ENCODE measurements around the gene CMIP. TPM values are rescaled to one million over a fixed set of nuclear protein-coding genes. Genes with fewer than 3 reads are reported as not detected.

The CMIP gene
- total and polyA plus RNA-seq, 10 of the 15 experiments (the other 5 are each of a cell fraction or from before 2014, with no cell fraction given) = 1.2 to 43.2 (median 4.4) TPM

DNA sequence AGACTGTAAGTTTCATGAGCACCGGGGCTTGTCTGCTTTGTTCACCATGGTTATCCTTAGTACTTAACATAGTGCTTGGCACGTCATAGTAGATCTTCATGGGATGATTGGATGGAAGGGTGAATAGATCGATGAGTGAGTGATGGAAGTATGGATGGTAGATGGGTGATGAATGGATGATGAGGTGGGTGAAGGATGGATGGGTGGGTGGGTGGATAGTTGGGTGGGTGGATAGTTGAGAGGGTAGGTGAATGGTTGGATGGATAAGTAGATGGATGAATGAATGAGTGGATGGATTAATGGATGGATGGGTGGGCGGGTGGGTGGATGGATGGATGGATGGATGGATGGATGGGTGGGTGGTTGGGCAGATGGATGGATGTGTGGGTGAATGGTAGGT lies 201.3 kb downstream of the CMIP start:
- ChIA-PET POLR2A (no interaction called here), RAD21 (ENCODE audit: unreplicated experiment) (no interaction called here), CTCF (no interaction called here), SMC1A (ENCODE audit: uncharacterized antibody, unreplicated experiment) (no interaction called here)
- no peaks in the 10 kb centered on the region for H3K27me3 ChIP-seq (replicated peaks in 1 of 2; ENCODE audit: control insufficient read depth in 2 of 2, insufficient read depth in 2 of 2, low read length in 1 of 2)
- no peak overlapping the region for H3K27ac ChIP-seq (ENCODE audit: control insufficient read depth, insufficient read depth)
- no peak overlapping the region for H3K4me3 ChIP-seq
- no peaks in the 10 kb centered on the region for H3K79me2 ChIP-seq (ENCODE audit: control insufficient read depth, insufficient read depth, low read length)
- H3K9me3 ChIP-seq (replicated peaks; ENCODE audit: control insufficient read depth, insufficient read depth, low read length) = no peaks in the 10 kb centered on the region
- H3K9ac ChIP-seq (ENCODE audit: control insufficient read depth, insufficient read depth, low read length) = no peak overlapping the region
- intact Hi-C loops (cut with micrococcal nuclease; ENCODE audit: unreplicated experiment) = no loop called here
- no peak overlapping the region for H2AFZ ChIP-seq (ENCODE audit: control insufficient read depth, low read depth, low read length)
- H3K4me2 ChIP-seq (ENCODE audit: control insufficient read depth, insufficient read depth) = no peak overlapping the region
- FAIRE-seq (no peak), DNase-seq (ENCODE audit: low read depth, low spot score) (no peak), ATAC-seq (no peak)
- peaks cover 3% of the 10 kb centered on the region; the same call in 1 of the 2 replicates for H4K20me1 ChIP-seq (ENCODE audit: control insufficient read depth, insufficient read depth)
- H3K4me1 ChIP-seq (ENCODE audit: control insufficient read depth, insufficient read depth, low read length) = no peaks in the 10 kb centered on the region
- 99% methylated on average over 3 of the region's 4 CpGs for WGBS (ENCODE audit: insufficient coverage, insufficient replicate concordance, low lambda C conversion rate, missing lambda C conversion rate)
- BruUV-seq (replicated peaks) = no TSS peak
- in situ Hi-C loops (cut with MboI) = no loop called here
- peaks cover 0 to 1% of the 10 kb centered on the region in 2 experiments; a peak in 3 of 4 replicates for H3K36me3 ChIP-seq (ENCODE audit: control insufficient read depth in 2 of 2, insufficient read depth in 2 of 2, low read length in 1 of 2)
- no peak for TF ChIP-seq SMAD1 (IDR thresholded peaks at IDR 0.05; ENCODE audit: low read depth, partially characterized antibody)
- TF ChIP-seq FOXK2 (IDR thresholded peaks at IDR 0.05) = no peak
- no peak for TF ChIP-seq CHD2 (IDR thresholded peaks at IDR 0.05; ENCODE audit: borderline replicate concordance, low read depth, low read length)
- no peak for TF ChIP-seq ZBED1 (IDR thresholded peaks at IDR 0.05; ENCODE audit: borderline replicate concordance)
- TF ChIP-seq PBX3 (IDR thresholded peaks at IDR 0.05; ENCODE audit: insufficient replicate concordance, low read depth, low read length) = no peak
- no peak for TF ChIP-seq MTA3 (IDR thresholded peaks at IDR 0.05; ENCODE audit: borderline replicate concordance, low read length)
- no peak for TF ChIP-seq FOS (IDR thresholded peaks at IDR 0.05; ENCODE audit: borderline replicate concordance, extremely low read depth, insufficient read length)
- TF ChIP-seq, protein P1, sequence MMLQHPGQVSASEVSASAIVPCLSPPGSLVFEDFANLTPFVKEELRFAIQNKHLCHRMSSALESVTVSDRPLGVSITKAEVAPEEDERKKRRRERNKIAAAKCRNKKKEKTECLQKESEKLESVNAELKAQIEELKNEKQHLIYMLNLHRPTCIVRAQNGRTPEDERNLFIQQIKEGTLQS (IDR thresholded peaks at IDR 0.05; ENCODE audit: borderline replicate concordance, extremely low read depth, low read depth, low read length) = no peak
- TF ChIP-seq PAX5 (IDR thresholded peaks at IDR 0.05; ENCODE audit: borderline replicate concordance, low read depth, low read length) = no peak
- no peak for TF ChIP-seq CBX5 (IDR thresholded peaks at IDR 0.05; ENCODE audit: low read depth)
- TF ChIP-seq, protein P2, sequence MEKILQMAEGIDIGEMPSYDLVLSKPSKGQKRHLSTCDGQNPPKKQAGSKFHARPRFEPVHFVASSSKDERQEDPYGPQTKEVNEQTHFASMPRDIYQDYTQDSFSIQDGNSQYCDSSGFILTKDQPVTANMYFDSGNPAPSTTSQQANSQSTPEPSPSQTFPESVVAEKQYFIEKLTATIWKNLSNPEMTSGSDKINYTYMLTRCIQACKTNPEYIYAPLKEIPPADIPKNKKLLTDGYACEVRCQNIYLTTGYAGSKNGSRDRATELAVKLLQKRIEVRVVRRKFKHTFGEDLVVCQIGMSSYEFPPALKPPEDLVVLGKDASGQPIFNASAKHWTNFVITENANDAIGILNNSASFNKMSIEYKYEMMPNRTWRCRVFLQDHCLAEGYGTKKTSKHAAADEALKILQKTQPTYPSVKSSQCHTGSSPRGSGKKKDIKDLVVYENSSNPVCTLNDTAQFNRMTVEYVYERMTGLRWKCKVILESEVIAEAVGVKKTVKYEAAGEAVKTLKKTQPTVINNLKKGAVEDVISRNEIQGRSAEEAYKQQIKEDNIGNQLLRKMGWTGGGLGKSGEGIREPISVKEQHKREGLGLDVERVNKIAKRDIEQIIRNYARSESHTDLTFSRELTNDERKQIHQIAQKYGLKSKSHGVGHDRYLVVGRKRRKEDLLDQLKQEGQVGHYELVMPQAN (conservative IDR thresholded peaks at IDR 0.05) = no peak
- TF ChIP-seq, protein P3, sequence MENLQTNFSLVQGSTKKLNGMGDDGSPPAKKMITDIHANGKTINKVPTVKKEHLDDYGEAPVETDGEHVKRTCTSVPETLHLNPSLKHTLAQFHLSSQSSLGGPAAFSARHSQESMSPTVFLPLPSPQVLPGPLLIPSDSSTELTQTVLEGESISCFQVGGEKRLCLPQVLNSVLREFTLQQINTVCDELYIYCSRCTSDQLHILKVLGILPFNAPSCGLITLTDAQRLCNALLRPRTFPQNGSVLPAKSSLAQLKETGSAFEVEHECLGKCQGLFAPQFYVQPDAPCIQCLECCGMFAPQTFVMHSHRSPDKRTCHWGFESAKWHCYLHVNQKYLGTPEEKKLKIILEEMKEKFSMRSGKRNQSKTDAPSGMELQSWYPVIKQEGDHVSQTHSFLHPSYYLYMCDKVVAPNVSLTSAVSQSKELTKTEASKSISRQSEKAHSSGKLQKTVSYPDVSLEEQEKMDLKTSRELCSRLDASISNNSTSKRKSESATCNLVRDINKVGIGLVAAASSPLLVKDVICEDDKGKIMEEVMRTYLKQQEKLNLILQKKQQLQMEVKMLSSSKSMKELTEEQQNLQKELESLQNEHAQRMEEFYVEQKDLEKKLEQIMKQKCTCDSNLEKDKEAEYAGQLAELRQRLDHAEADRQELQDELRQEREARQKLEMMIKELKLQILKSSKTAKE (IDR thresholded peaks at IDR 0.05; ENCODE audit: low read depth, poor library complexity, severe bottlenecking) = no peak
- TF ChIP-seq IRF4 (IDR thresholded peaks at IDR 0.05; ENCODE audit: low read depth, low read length) = no peak
- TF ChIP-seq ZNF217 (IDR thresholded peaks at IDR 0.05) = no peak
- no peak for TF ChIP-seq MYC (IDR thresholded peaks at IDR 0.05; ENCODE audit: insufficient read depth, insufficient read length, insufficient replicate concordance, low read length, severe bottlenecking)
- no peak for TF ChIP-seq MEF2B (IDR thresholded peaks at IDR 0.05; ENCODE audit: partially characterized antibody, poor library complexity, severe bottlenecking)
- TF ChIP-seq BRCA1 (IDR thresholded peaks at IDR 0.05; ENCODE audit: low read depth, low read length) = no peak

All from GM12878 (cell line).